HCT116 (cell line): Measurements from ENCODE around the gene DGCR8. TPM values are rescaled to one million over a fixed set of nuclear protein-coding genes. Genes with fewer than 3 reads are reported as not detected.

Source experiments
- ATAC-seq: fragments of 200-7000 bp; cut with Tn5 transposase; 2 replicates; pipeline ENCODE4 v1.9.1; 2020; ENCODE audit warnings: mild to moderate bottlenecking, moderate library complexity
- BruUV-seq: library from RNA; stranded (reverse); fragments of 400-500 nt; replicated peaks from 2 replicates; lab custom pipeline; 2021; lab: Mats Ljungman, UMichigan
- CTCF ChIA-PET: fragments of 300-600 bp; sonication (Branson Sonifier 250); formaldehyde crosslinking; loops from one replicate; lab custom pipeline; 2021; ENCODE audit warnings: antibody characterized with exemption; lab: Charles Lee
- POLR2A ChIA-PET: fragments of 300-600, 350-600 bp; sonication (Branson Sonifier 250); formaldehyde crosslinking; loops from one replicate; lab custom pipeline; 2021; ENCODE audit warnings: antibody characterized with exemption; lab: Charles Lee
- RAD21 ChIA-PET, 2 experiments: fragments of 300-600 bp; sonication (Branson Sonifier 250); formaldehyde crosslinking; loops; one replicate each; lab custom pipeline; 2023; ENCODE audit warnings: low total read pairs in 2 of 2; ENCODE audit not compliant: uncharacterized antibody in 2 of 2, unreplicated experiment in 2 of 2, low non-redundant PET in 1 of 2; lab: Charles Lee
- DNase-seq: peaks from one replicate; pipeline ENCODE4 v3.0.0-alpha.2; 2010; ENCODE audit warnings: low read depth, low spot score
- H2AFZ ChIP-seq: fragments of 200-600 bp; shearing (Covaris generic), sonication (generic); 2 replicates; pipeline ENCODE4 v1.6.1; 2017; ENCODE audit warnings: low read depth, mixed run types, mixed read lengths, antibody characterized with exemption, low read length; ENCODE audit not compliant: poor library complexity, severe bottlenecking
- H3K27ac ChIP-seq: 2 replicates; pipeline ENCODE4 v1.5.1; 2012; ENCODE audit warnings: low read depth, low read length
- H3K27me3 ChIP-seq: fragments of 200-600 bp; sonication (generic); 2 replicates; pipeline ENCODE4 v1.6.1; 2016; ENCODE audit warnings: mixed run types, low read length, mixed read lengths; ENCODE audit not compliant: insufficient read depth
- H3K36me3 ChIP-seq, 2 experiments: fragments of 200-500 bp in 1 of 2; fragments of 200-600 bp in 1 of 2; sonication (Bioruptor generic) in 1 of 2; sonication (generic) in 1 of 2; 2 replicates each; pipeline versions ENCODE4 v1.5.1 to v1.6.1; 2014 to 2016; ENCODE audit warnings: low read length in 2 of 2, inconsistent platforms in 1 of 2, mixed read lengths in 1 of 2, mixed run types in 1 of 2; ENCODE audit not compliant: insufficient read depth in 2 of 2, control insufficient read depth in 1 of 2
- H3K4me1 ChIP-seq, 2 experiments: fragments of 200-600 bp in 1 of 2; sonication (generic) in 1 of 2; 2 replicates each; pipeline versions ENCODE4 v1.5.1 to v1.6.1; 2012 to 2017; ENCODE audit warnings: low read length in 2 of 2, inconsistent platforms in 1 of 2, mild to moderate bottlenecking in 1 of 2, mixed read lengths in 1 of 2, mixed run types in 1 of 2, moderate library complexity in 1 of 2; ENCODE audit not compliant: insufficient read depth in 2 of 2, control insufficient read depth in 1 of 2
- H3K4me2 ChIP-seq: fragments of 200-600 bp; sonication (generic); 2 replicates; pipeline ENCODE4 v1.6.1; 2017; ENCODE audit warnings: mixed run types, low read length, mixed read lengths
- H3K4me3 ChIP-seq, 2 experiments: fragments of 200-600 bp in 1 of 2; sonication (generic) in 1 of 2; replicated peaks in 1 of 2; 2 replicates each; pipeline ENCODE4 v1.5.1; 2011 to 2016; ENCODE audit warnings: low read length in 2 of 2, control low read depth in 1 of 2, low read depth in 1 of 2, mild to moderate bottlenecking in 1 of 2, mixed read lengths in 1 of 2, mixed run types in 1 of 2
- H3K79me2 ChIP-seq: fragments of 200-600 bp; sonication (generic); 2 replicates; pipeline ENCODE4 v1.6.1; 2017; ENCODE audit warnings: mild to moderate bottlenecking, mixed run types, low read length, moderate library complexity, mixed read lengths; ENCODE audit not compliant: insufficient read depth
- H3K9ac ChIP-seq: fragments of 200-600 bp; sonication (generic); 2 replicates; pipeline ENCODE4 v1.6.1; 2016; ENCODE audit warnings: low read length, mixed read lengths
- H3K9me2 ChIP-seq: fragments of 200-600 bp; sonication (generic), shearing (Covaris generic); 2 replicates; pipeline ENCODE4 v1.6.1; 2017; ENCODE audit warnings: mixed run types, mild to moderate bottlenecking, moderate library complexity; ENCODE audit not compliant: insufficient read depth
- H3K9me3 ChIP-seq, 2 experiments: fragments of 200-500 bp in 1 of 2; fragments of 200-600 bp in 1 of 2; sonication (Bioruptor generic) in 1 of 2; sonication (generic) in 1 of 2; 2 replicates each; pipeline ENCODE4 v1.6.1; 2014 to 2017; ENCODE audit warnings: low read length in 2 of 2, mixed read lengths in 2 of 2, inconsistent platforms in 1 of 2, low read depth in 1 of 2, mild to moderate bottlenecking in 1 of 2, mixed run types in 1 of 2, moderate library complexity in 1 of 2; ENCODE audit not compliant: control insufficient read depth in 1 of 2, insufficient read depth in 1 of 2
- H4K20me1 ChIP-seq: fragments of 200-600 bp; sonication (generic), shearing (Covaris generic); 2 replicates; pipeline ENCODE4 v1.6.1; 2017; ENCODE audit warnings: mixed run types, mild to moderate bottlenecking, moderate library complexity; ENCODE audit not compliant: insufficient read depth
- ATF3 ChIP-seq: IDR thresholded peaks from 2 replicates; pipeline ENCODE4 v1.6.1; 2012
- CEBPB ChIP-seq: IDR thresholded peaks from 2 replicates; pipeline ENCODE4 v1.6.1; 2012; ENCODE audit warnings: low read depth
- EGR1 ChIP-seq: IDR thresholded peaks from 2 replicates; pipeline ENCODE4 v1.6.1; 2012; ENCODE audit warnings: low read depth
- ELF1 ChIP-seq: IDR thresholded peaks from 2 replicates; pipeline ENCODE4 v1.6.1; 2012; ENCODE audit warnings: low read depth, borderline replicate concordance
- EZH2 ChIP-seq: fragments of 200-600 bp; sonication (generic); IDR thresholded peaks from 2 replicates; pipeline ENCODE4 v1.6.1; 2017; ENCODE audit warnings: antibody characterized with exemption, mixed run types
- EZH2phosphoT487 ChIP-seq: fragments of 200-600 bp; IDR thresholded peaks from 2 replicates; pipeline ENCODE4 v1.6.1; 2018; ENCODE audit warnings: antibody characterized with exemption, borderline replicate concordance
- FOSL1 ChIP-seq: IDR thresholded peaks from 2 replicates; pipeline ENCODE4 v1.6.1; 2012; ENCODE audit warnings: low read depth
- POLR2A ChIP-seq: IDR thresholded peaks from 2 replicates; pipeline ENCODE4 v1.7.0; 2011; ENCODE audit warnings: borderline replicate concordance; ENCODE audit not compliant: insufficient read depth, insufficient read length; ENCODE audit errors: extremely low read depth
- RAD21 ChIP-seq: IDR thresholded peaks from 2 replicates; pipeline ENCODE4 v1.6.1; 2012; ENCODE audit warnings: low read depth, mild to moderate bottlenecking
- SP1 ChIP-seq: IDR thresholded peaks from 2 replicates; pipeline ENCODE4 v1.6.1; 2012; ENCODE audit warnings: low read depth
- SRF ChIP-seq: IDR thresholded peaks from 2 replicates; pipeline ENCODE4 v1.6.1; 2012; ENCODE audit warnings: low read depth
- YY1 ChIP-seq: IDR thresholded peaks from 2 replicates; pipeline ENCODE4 v1.6.1; 2011; ENCODE audit warnings: low read length, low read depth, moderate library complexity, mild to moderate bottlenecking; ENCODE audit not compliant: insufficient replicate concordance; ENCODE audit errors: extremely low read depth
- ZBTB33 ChIP-seq: IDR thresholded peaks from 2 replicates; pipeline ENCODE4 v1.6.1; 2011; ENCODE audit warnings: mild to moderate bottlenecking, low read length, moderate library complexity; ENCODE audit not compliant: insufficient replicate concordance; ENCODE audit errors: extremely low read depth
- ZFX ChIP-seq: fragments of 450-650 bp; IDR thresholded peaks from 2 replicates; pipeline ENCODE4 v1.6.1; 2017
- intact Hi-C: fragments of 100-400 bp; cut with micrococcal nuclease; formaldehyde crosslinking; loops from 2 replicates; pipeline ENCODE4 v1.10.0; 2022
- total RNA-seq: library from RNA; stranded (reverse); gene quantifications from one replicate; pipeline ENCODE4 v1.2.1, GENCODE V29; 2021; ENCODE audit not compliant: unreplicated experiment

Gene DGCR8
- total RNA-seq, 1 experiment from 2014 or later, result 43.8 TPM

- Histone ChIP-seq H4K20me1 (peaks cover 11% of the 10 kb centered on the region; the same call in 1 of the 2 replicates), H3K36me3 (peaks cover 6 to 16% of the 10 kb centered on the region in 2 experiments; a peak in 2 of 4 replicates), H3K27me3 (no peaks in the 10 kb centered on the region)
- no peak for TF ChIP-seq SRF
- TF ChIP-seq RAD21, result no peak
- no peak for TF ChIP-seq POLR2A
- TF ChIP-seq FOSL1, result no peak
- no peak for TF ChIP-seq CEBPB
- no peak for TF ChIP-seq EGR1
- TF ChIP-seq, all 23 proteins: peak for 0
- Histone ChIP-seq H3K9me2 (no peaks in the 10 kb centered on the region), H3K27ac (peak overlapping the region; percentile 93), H3K4me1 (peaks cover 13 to 38% of the 10 kb centered on the region in 2 experiments), H3K4me2 (peak overlapping the region; percentile 97), H3K9me3 (no peaks in the 10 kb centered on the region), H2AFZ (no peak overlapping the region), H3K9ac (peak overlapping the region; percentile 96), H3K4me3 (peak overlapping the region; percentile 85 to 99), H3K79me2 (peaks cover 57% of the 10 kb centered on the region)
- ATAC-seq (no peak), DNase-seq (no peak)
- intact Hi-C loops, result loop anchor here (1.0 to 10.0 kb wide), 2 partner anchors 36 to 96 kb away; partner anchors contain the start of gene TRMT2A
- ChIA-PET CTCF (no interaction called here), RAD21 (no interaction called here), POLR2A (no interaction called here)
- BruUV-seq, result TSS peak; percentile 48
Measured at GRCh38 chr22:20080776-20081654, 974 bp downstream of the DGCR8 start.

- ChIA-PET POLR2A (no interaction called here), RAD21 (no interaction called here), CTCF (no interaction called here)
- no peak overlapping the region for H3K4me3 ChIP-seq
- DNase-seq, result no peak
- no peak for ATAC-seq
- BruUV-seq, result no TSS peak
- H3K4me1 ChIP-seq, result peaks cover 13 to 38% of the 10 kb centered on the region in 2 experiments
- H3K27me3 ChIP-seq, result no peaks in the 10 kb centered on the region
- H3K4me2 ChIP-seq, result no peak overlapping the region
- no peak overlapping the region for H2AFZ ChIP-seq
- H3K36me3 ChIP-seq, result peaks cover 27 to 39% of the 10 kb centered on the region in 2 experiments
- no peak overlapping the region for H3K27ac ChIP-seq
- peak overlapping the region; percentile 32 for H3K9ac ChIP-seq
- intact Hi-C loops, result loop anchor here (10.0 kb wide), 1 partner anchor 99 kb away; no protein-coding TSS in a partner anchor
- no peaks in the 10 kb centered on the region for H3K9me3 ChIP-seq
- H3K9me2 ChIP-seq, result no peaks in the 10 kb centered on the region
- H3K79me2 ChIP-seq, result peaks cover 80% of the 10 kb centered on the region
- H4K20me1 ChIP-seq, result peaks cover 11% of the 10 kb centered on the region; the same call in 1 of the 2 replicates
- no peak for TF ChIP-seq SP1
- TF ChIP-seq EGR1, result no peak
- no peak for TF ChIP-seq EZH2
- TF ChIP-seq ZBTB33, result no peak
- TF ChIP-seq YY1, result no peak
- TF ChIP-seq SRF, result no peak
- TF ChIP-seq ATF3, result no peak
- TF ChIP-seq POLR2A, result no peak
- TF ChIP-seq ZFX, result no peak
- TF ChIP-seq EZH2phosphoT487, result no peak
- no peak for TF ChIP-seq ELF1
Measured at GRCh38 chr22:20083157-20083890, 3.3 kb downstream of the DGCR8 start.
